ENCODE data around the gene C1QBP. TPM values are rescaled to one million over a fixed set of nuclear protein-coding genes. Genes with fewer than 3 reads are reported as not detected.
"Not testable (repeated sequence)": the region's sequence is repeated elsewhere in the genome, so short reads cannot be mapped to it uniquely, and the experiment has no call there.

Gene C1QBP
- total RNA-seq, 4 donors from 2014 or later: 102 to 200 (median 134) TPM

GRCh38 chr17:5439446-5439764 is 450 bp upstream of the C1QBP start:
- no peak for DNase-seq
- intact Hi-C loops (cut with DNase I; ENCODE audit: low total_unique reads): loop anchor here (1.0 to 2.0 kb wide), 4 partner anchors 20 to 247 kb away; partner anchors contain the start of gene NUP88
- no peak for ATAC-seq

GRCh38 chr17:5437721-5438317 is 1.1 kb downstream of the C1QBP start:
- no peaks in the 10 kb centered on the region for H3K27me3 ChIP-seq
- H3K9me3 ChIP-seq: no peaks in the 10 kb centered on the region
- peak overlapping the region; percentile 77 to 86 (median 83) for H3K27ac ChIP-seq
- no peak for TF ChIP-seq CTCF (IDR thresholded peaks at IDR 0.05 in 4 of 5, conservative IDR thresholded peaks at IDR 0.05 in 1 of 5)
- no peak for TF ChIP-seq POLR2A (IDR thresholded peaks at IDR 0.05)
- DNase-seq (no peak), ATAC-seq (no peak)
- H3K36me3 ChIP-seq: peaks cover 0 to 46% of the 10 kb centered on the region in 2 donors
- in situ Hi-C loops (cut with MboI; ENCODE audit: low sequenced_read_pairs in 4 of 4): loop anchor here in 1 of 4 donors (25.0 kb wide), 1 partner anchor 201 kb away; the partner anchor contains the start of gene SCIMP
- peak overlapping the region; percentile 69 to 88 (median 78) for H3K4me3 ChIP-seq
- intact Hi-C loops (cut with DNase I; ENCODE audit: low total_unique reads): loop anchor here (2.0 kb wide), 1 partner anchor 245 kb away; no protein-coding TSS in a partner anchor
- H3K4me1 ChIP-seq: peaks cover 19% of the 10 kb centered on the region in 2 donors

More at GRCh38 chr17:5439446-5439764, 450 bp upstream of the C1QBP start:
- Histone ChIP-seq H3K27ac (peak overlapping the region; percentile 77 to 86 (median 83)), H3K27me3 (no peaks in the 10 kb centered on the region), H3K4me3 (peak overlapping the region; percentile 69 to 88 (median 78)), H3K9me3 (no peaks in the 10 kb centered on the region), H3K36me3 (peaks cover 0 to 44% of the 10 kb centered on the region in 2 donors), H3K4me1 (peaks cover 19% of the 10 kb centered on the region in 2 donors)
- in situ Hi-C loops (cut with MboI; ENCODE audit: low sequenced_read_pairs in 4 of 4): loop anchor here in 1 of 4 donors (25.0 kb wide), 1 partner anchor 202 kb away; the partner anchor contains the start of gene SCIMP
- TF ChIP-seq POLR2A (IDR thresholded peaks at IDR 0.05): no peak
- peak in 3 of 5 experiments; percentile 11 to 33 (median 13) for TF ChIP-seq CTCF (IDR thresholded peaks at IDR 0.05 in 4 of 5, conservative IDR thresholded peaks at IDR 0.05 in 1 of 5)

- DNase-seq; H3K27me3 ChIP-seq; ATAC-seq; intact Hi-C loops (cut with DNase I; ENCODE audit: low total_unique reads); H3K9me3 ChIP-seq; H3K4me3 ChIP-seq: not testable (repeated sequence)
- Histone ChIP-seq H3K36me3 (peaks cover 0 to 65% of the 10 kb centered on the region in 2 donors), H3K27ac (peak overlapping the region in 1 of 4 donors; percentile 68), H3K4me1 (peaks cover 19% of the 10 kb centered on the region in 2 donors)
- in situ Hi-C loops (cut with MboI; ENCODE audit: low sequenced_read_pairs in 4 of 4): loop anchor here in 1 of 4 donors (25.0 kb wide), 1 partner anchor 199 kb away; the partner anchor contains the start of gene SCIMP
These were observed 3.1 kb downstream of the C1QBP start for GRCh38 chr17:5435781-5436315.

- Histone ChIP-seq H3K4me1 (peaks cover 19% of the 10 kb centered on the region in 2 donors), H3K27me3 (no peaks in the 10 kb centered on the region), H3K9me3 (no peaks in the 10 kb centered on the region), H3K27ac (peak overlapping the region; percentile 5 to 68 (median 31)), H3K36me3 (peaks cover 0 to 74% of the 10 kb centered on the region in 2 donors), H3K4me3 (no peak overlapping the region)
- intact Hi-C loops (cut with DNase I; ENCODE audit: low total_unique reads) (no loop called here), in situ Hi-C loops (cut with MboI; ENCODE audit: low sequenced_read_pairs in 4 of 4) (loop anchor here in 1 of 4 donors (25.0 kb wide), 1 partner anchor 198 kb away; the partner anchor contains the start of gene SCIMP)
- DNase-seq (no peak), ATAC-seq (no peak)
- TF ChIP-seq POLR2A (IDR thresholded peaks at IDR 0.05): no peak
- no peak for TF ChIP-seq CTCF (IDR thresholded peaks at IDR 0.05 in 4 of 5, conservative IDR thresholded peaks at IDR 0.05 in 1 of 5)
These were observed 4.0 kb downstream of the C1QBP start for GRCh38 chr17:5434984-5435383.

- TF ChIP-seq POLR2A (IDR thresholded peaks at IDR 0.05) (no peak), CTCF (IDR thresholded peaks at IDR 0.05 in 4 of 5, conservative IDR thresholded peaks at IDR 0.05 in 1 of 5) (no peak)
- no peak for DNase-seq
- no peak overlapping the region for H3K27ac ChIP-seq
- H3K4me3 ChIP-seq: no peak overlapping the region
- peaks cover 5 to 7% of the 10 kb centered on the region in 2 donors for H3K4me1 ChIP-seq
- no peaks in the 10 kb centered on the region for H3K27me3 ChIP-seq
- peaks cover 0 to 94% of the 10 kb centered on the region in 2 donors for H3K36me3 ChIP-seq
- intact Hi-C loops (cut with DNase I; ENCODE audit: low total_unique reads): no loop called here
- no peaks in the 10 kb centered on the region for H3K9me3 ChIP-seq
- ATAC-seq: no peak
- in situ Hi-C loops (cut with MboI; ENCODE audit: low sequenced_read_pairs in 4 of 4): loop anchor here in 1 of 4 donors (25.0 kb wide), 1 partner anchor 195 kb away; the partner anchor contains the start of gene SCIMP
These were observed 6.9 kb downstream of the C1QBP start for GRCh38 chr17:5431949-5432556.

GRCh38 chr17:5431234-5431633 is 7.7 kb downstream of the C1QBP start:
- in situ Hi-C loops (cut with MboI; ENCODE audit: low sequenced_read_pairs in 4 of 4): loop anchor here in 1 of 4 donors (25.0 kb wide), 1 partner anchor 194 kb away; the partner anchor contains the start of gene SCIMP
- DNase-seq; H3K27ac ChIP-seq; intact Hi-C loops (cut with DNase I; ENCODE audit: low total_unique reads); H3K9me3 ChIP-seq; H3K27me3 ChIP-seq; H3K4me1 ChIP-seq; ATAC-seq; H3K4me3 ChIP-seq: not testable (repeated sequence)
- peaks cover 0 to 94% of the 10 kb centered on the region in 2 donors for H3K36me3 ChIP-seq
